Osteoblast (primary cell): ENCODE data around the gene MIPEP. TPM values are rescaled to one million over a fixed set of nuclear protein-coding genes. Genes with fewer than 3 reads are reported as not detected.

Source experiments
- DNase-seq: peaks from one replicate; pipeline ENCODE4 v3.0.0; 2011; ENCODE audit warnings: low spot score, mixed read lengths; ENCODE audit not compliant: insufficient read length; ENCODE audit errors: missing footprints
- H2AFZ ChIP-seq: 2 replicates; pipeline ENCODE4 v1.6.0; 2011; ENCODE audit warnings: mild to moderate bottlenecking, low read length
- H3K27ac ChIP-seq: 2 replicates; pipeline ENCODE4 v1.5.1; 2011; ENCODE audit warnings: mild to moderate bottlenecking, low read depth, low read length, moderate library complexity
- H3K27me3 ChIP-seq: 2 replicates; pipeline ENCODE4 v1.6.0; 2012; ENCODE audit warnings: mild to moderate bottlenecking, control low read depth, inconsistent platforms, low read length, moderate library complexity; ENCODE audit not compliant: insufficient read depth
- H3K36me3 ChIP-seq: 2 replicates; pipeline ENCODE4 v1.5.1; 2011; ENCODE audit warnings: mild to moderate bottlenecking, low read length, control low read depth, moderate library complexity; ENCODE audit not compliant: insufficient read depth
- H3K4me1 ChIP-seq: 2 replicates; pipeline ENCODE4 v1.5.1; 2011; ENCODE audit warnings: mild to moderate bottlenecking, low read length, control low read depth, moderate library complexity; ENCODE audit not compliant: insufficient read depth
- H3K4me2 ChIP-seq: 2 replicates; pipeline ENCODE4 v1.6.0; 2011; ENCODE audit warnings: mild to moderate bottlenecking, low read length; ENCODE audit not compliant: insufficient read depth
- H3K4me3 ChIP-seq: fragments of 200-600 bp; sonication (generic); 3 replicates; pipeline ENCODE4 v1.5.1; 2012; ENCODE audit warnings: mild to moderate bottlenecking, low read length, inconsistent platforms; ENCODE audit not compliant: insufficient read depth
- H3K79me2 ChIP-seq: 2 replicates; pipeline ENCODE4 v1.6.0; 2012; ENCODE audit warnings: mild to moderate bottlenecking, low read length, control low read depth, inconsistent platforms; ENCODE audit not compliant: insufficient read depth
- H3K9me3 ChIP-seq: 2 replicates; pipeline ENCODE4 v1.5.1; 2011; ENCODE audit warnings: low read depth, low read length, control low read depth
- H4K20me1 ChIP-seq: 2 replicates; pipeline ENCODE4 v1.6.0; 2012; ENCODE audit warnings: mild to moderate bottlenecking, low read length, control low read depth; ENCODE audit not compliant: insufficient read depth
- total RNA-seq: library from RNA; depleted of rRNA; stranded (reverse); fragments of >200 nt; gene quantifications from 2 replicates; pipeline ENCODE4 v1.2.3, GENCODE V29; 2012
- TF ChIP-seq, protein P1 (sequence below): IDR thresholded peaks from 2 replicates; pipeline ENCODE4 v1.5.1; 2011; ENCODE audit warnings: mild to moderate bottlenecking, low read depth, low read length, moderate library complexity; ENCODE audit errors: extremely low read depth

MIPEP gene
- total RNA-seq, 1 donor = 29.3 TPM

DNA sequence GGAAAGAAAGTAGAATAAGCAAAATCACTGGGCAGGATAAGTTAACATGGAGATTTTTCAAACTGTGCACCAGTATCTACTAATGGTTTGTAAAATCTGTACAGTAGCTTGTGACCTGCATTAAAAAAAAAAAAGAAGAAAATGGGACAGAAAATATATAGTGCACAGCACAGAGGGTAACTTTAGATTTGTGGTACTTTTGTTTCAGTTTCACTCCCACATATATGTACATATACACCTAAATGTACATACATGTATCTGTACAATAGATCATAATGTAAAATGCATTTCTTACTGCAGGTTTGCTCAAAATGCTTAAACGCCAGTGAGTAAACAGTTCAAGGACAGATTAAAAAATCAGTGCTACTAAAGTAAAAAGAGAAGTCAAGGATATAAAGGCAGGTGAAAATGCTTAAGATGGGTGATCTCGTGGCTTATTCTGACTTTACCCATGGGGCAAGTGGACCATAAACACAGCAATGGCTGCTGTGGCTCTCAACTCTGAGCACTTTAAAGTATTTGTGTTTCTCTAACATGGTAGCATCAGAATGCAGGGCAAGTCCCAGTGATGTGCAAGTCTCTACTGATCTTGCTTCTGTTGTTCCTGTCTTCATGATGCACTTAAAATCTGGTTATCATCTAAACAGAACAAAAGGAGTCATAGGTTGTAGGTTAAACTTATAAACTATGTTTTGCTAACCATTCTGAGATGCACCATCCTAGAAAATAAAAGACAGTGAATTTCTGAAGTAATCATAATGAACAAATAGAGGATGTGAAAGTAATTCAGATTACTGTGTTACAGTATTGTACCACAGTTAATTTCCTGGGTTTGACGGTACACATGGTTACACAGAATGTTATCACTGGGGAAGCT lies 112.3 kb downstream of the MIPEP start:
- H3K27ac ChIP-seq = no peak overlapping the region
- no peaks in the 10 kb centered on the region for H4K20me1 ChIP-seq
- no peaks in the 10 kb centered on the region for H3K79me2 ChIP-seq
- no peak for DNase-seq
- H3K36me3 ChIP-seq = no peaks in the 10 kb centered on the region
- TF ChIP-seq, protein P1, sequence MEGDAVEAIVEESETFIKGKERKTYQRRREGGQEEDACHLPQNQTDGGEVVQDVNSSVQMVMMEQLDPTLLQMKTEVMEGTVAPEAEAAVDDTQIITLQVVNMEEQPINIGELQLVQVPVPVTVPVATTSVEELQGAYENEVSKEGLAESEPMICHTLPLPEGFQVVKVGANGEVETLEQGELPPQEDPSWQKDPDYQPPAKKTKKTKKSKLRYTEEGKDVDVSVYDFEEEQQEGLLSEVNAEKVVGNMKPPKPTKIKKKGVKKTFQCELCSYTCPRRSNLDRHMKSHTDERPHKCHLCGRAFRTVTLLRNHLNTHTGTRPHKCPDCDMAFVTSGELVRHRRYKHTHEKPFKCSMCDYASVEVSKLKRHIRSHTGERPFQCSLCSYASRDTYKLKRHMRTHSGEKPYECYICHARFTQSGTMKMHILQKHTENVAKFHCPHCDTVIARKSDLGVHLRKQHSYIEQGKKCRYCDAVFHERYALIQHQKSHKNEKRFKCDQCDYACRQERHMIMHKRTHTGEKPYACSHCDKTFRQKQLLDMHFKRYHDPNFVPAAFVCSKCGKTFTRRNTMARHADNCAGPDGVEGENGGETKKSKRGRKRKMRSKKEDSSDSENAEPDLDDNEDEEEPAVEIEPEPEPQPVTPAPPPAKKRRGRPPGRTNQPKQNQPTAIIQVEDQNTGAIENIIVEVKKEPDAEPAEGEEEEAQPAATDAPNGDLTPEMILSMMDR = no peak
- H3K9me3 ChIP-seq = no peaks in the 10 kb centered on the region
- no peak overlapping the region for H3K4me3 ChIP-seq
- H3K27me3 ChIP-seq = no peaks in the 10 kb centered on the region
- H3K4me2 ChIP-seq = no peak overlapping the region
- H3K4me1 ChIP-seq = peaks cover 11% of the 10 kb centered on the region
- no peak overlapping the region for H2AFZ ChIP-seq

DNA sequence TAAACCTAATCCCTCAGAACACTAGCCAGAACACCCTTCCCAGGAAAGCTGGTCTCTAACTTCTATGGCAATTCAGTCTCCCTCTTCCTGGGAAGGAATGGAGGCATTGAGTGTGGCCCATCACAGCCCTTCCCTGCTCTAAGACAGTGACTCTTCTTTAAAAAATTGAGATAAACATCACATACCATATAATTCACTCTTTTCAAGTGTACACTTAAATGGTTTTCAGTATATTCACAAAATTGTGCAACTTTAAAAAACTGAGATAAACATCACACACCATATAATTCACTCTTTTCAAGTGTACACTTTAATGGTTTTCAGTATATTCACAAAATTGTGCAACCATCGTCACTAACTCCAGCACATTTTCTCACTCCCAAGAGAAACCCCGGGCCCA lies 116.5 kb downstream of the MIPEP start:
- DNase-seq = no peak
- no peak overlapping the region for H3K4me3 ChIP-seq
- no peaks in the 10 kb centered on the region for H3K9me3 ChIP-seq
- H3K4me1 ChIP-seq = peaks cover 9% of the 10 kb centered on the region
- TF ChIP-seq, protein P1 = no peak
- H2AFZ ChIP-seq = no peak overlapping the region
- no peak overlapping the region for H3K27ac ChIP-seq
- H3K4me2 ChIP-seq = no peak overlapping the region
- H3K36me3 ChIP-seq = no peaks in the 10 kb centered on the region
- no peaks in the 10 kb centered on the region for H4K20me1 ChIP-seq
- H3K79me2 ChIP-seq = no peaks in the 10 kb centered on the region
- no peaks in the 10 kb centered on the region for H3K27me3 ChIP-seq

DNA sequence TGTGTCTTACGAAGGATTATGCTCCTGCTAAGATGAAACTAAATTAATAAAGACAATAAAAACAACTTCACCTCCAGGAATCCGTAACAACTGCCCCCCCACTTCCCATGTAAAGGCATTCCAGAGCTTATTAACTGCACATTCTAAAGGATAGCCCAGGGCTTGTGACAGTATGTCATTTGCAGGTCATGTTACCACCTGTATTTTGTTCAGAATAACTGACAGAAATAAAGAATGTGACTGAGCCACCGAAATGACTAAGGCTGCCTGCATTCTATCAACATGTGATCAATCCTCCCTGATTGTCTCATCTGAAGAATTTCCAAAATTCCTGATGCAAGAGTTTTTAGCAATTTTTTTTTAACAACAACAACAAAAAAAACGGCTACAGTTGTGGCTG lies 117.2 kb downstream of the MIPEP start:
- Histone ChIP-seq H3K27me3 (no peaks in the 10 kb centered on the region), H2AFZ (no peak overlapping the region), H3K36me3 (no peaks in the 10 kb centered on the region), H3K27ac (no peak overlapping the region), H3K9me3 (no peaks in the 10 kb centered on the region), H3K4me1 (peaks cover 9% of the 10 kb centered on the region), H3K79me2 (no peaks in the 10 kb centered on the region), H3K4me2 (no peak overlapping the region), H4K20me1 (no peaks in the 10 kb centered on the region), H3K4me3 (no peak overlapping the region)
- TF ChIP-seq, protein P1 = no peak
- no peak for DNase-seq

DNA sequence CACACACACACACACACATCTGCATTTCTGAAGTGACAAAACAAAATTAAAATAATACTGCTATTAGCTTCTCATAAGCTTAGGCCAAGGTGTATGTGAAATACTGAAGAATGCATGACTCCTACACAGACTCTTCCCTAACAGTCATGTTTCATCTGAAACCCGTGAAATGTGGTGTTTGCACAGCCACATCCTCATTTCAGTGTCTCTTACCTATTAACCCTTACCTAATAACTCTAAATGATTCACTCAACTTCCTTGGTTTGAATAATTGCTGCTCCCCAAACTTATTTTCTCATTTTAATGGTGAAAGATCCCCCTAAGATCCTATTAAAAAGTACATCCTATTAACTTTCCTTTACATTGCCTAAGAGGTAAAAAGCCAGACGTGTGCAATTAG lies 117.6 kb downstream of the MIPEP start:
- TF ChIP-seq, protein P1 = no peak
- no peaks in the 10 kb centered on the region for H3K36me3 ChIP-seq
- no peak overlapping the region for H3K4me3 ChIP-seq
- no peak overlapping the region for H2AFZ ChIP-seq
- peaks cover 9% of the 10 kb centered on the region for H3K4me1 ChIP-seq
- H3K79me2 ChIP-seq = no peaks in the 10 kb centered on the region
- H3K27ac ChIP-seq = no peak overlapping the region
- H4K20me1 ChIP-seq = no peaks in the 10 kb centered on the region
- H3K4me2 ChIP-seq = no peak overlapping the region
- no peaks in the 10 kb centered on the region for H3K27me3 ChIP-seq
- DNase-seq = no peak
- H3K9me3 ChIP-seq = no peaks in the 10 kb centered on the region
